ENCODE measurements around the gene ESRP2. TPM values are rescaled to one million over a fixed set of nuclear protein-coding genes. Genes with fewer than 3 reads are reported as not detected.

Gene ESRP2
- total RNA-seq, 1 experiment from 2014 or later = 0.19 TPM

DNA sequence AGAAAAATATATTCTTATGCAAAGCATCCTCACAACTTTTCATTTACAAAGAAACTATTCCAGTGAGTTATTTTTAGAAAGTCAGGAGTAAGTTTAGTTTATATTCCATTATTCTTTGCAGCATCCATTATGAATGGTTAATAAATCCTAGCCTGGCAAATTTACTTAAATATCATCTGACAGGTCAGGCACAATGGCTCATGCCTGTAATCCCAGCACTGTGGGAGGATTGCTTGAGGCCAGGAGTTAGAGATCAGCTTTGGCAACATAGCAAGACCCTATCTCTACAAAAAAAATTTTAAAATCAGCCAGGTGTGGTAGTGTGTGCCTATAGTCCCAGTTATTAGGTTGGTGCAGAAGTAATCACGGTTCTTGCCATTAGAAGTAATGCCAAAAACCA, 12.9 kb downstream of the ESRP2 start:
- CTCF ChIA-PET = no interaction called here
- Histone ChIP-seq H3K4me3 (ENCODE audit: low read depth, low read length, poor library complexity, severe bottlenecking) (no peak overlapping the region), H3K27ac (ENCODE audit: low read depth, low read length, poor library complexity, severe bottlenecking) (no peak overlapping the region), H3K9me3 (ENCODE audit: low read depth, low read length, poor library complexity, severe bottlenecking) (no peaks in the 10 kb centered on the region), H3K36me3 (ENCODE audit: insufficient read depth, low read length, poor library complexity, severe bottlenecking) (no peaks in the 10 kb centered on the region), H3K27me3 (replicated peaks; ENCODE audit: insufficient read depth, low read depth, low read length, poor library complexity) (no peaks in the 10 kb centered on the region), H3K4me1 (ENCODE audit: insufficient read depth, low read length, poor library complexity, severe bottlenecking) (no peaks in the 10 kb centered on the region)
- no TSS peak for BruUV-seq (replicated peaks)
- DNase-seq (ENCODE audit: low spot score) = no peak
- intact Hi-C loops (cut with micrococcal nuclease; ENCODE audit: unreplicated experiment) = no loop called here
- TF ChIP-seq, protein P1, sequence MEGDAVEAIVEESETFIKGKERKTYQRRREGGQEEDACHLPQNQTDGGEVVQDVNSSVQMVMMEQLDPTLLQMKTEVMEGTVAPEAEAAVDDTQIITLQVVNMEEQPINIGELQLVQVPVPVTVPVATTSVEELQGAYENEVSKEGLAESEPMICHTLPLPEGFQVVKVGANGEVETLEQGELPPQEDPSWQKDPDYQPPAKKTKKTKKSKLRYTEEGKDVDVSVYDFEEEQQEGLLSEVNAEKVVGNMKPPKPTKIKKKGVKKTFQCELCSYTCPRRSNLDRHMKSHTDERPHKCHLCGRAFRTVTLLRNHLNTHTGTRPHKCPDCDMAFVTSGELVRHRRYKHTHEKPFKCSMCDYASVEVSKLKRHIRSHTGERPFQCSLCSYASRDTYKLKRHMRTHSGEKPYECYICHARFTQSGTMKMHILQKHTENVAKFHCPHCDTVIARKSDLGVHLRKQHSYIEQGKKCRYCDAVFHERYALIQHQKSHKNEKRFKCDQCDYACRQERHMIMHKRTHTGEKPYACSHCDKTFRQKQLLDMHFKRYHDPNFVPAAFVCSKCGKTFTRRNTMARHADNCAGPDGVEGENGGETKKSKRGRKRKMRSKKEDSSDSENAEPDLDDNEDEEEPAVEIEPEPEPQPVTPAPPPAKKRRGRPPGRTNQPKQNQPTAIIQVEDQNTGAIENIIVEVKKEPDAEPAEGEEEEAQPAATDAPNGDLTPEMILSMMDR (conservative IDR thresholded peaks at IDR 0.05; ENCODE audit: low read depth, low read length) = no peak
- no peak for TF ChIP-seq EZH2 (IDR thresholded peaks at IDR 0.05; ENCODE audit: borderline replicate concordance, low read depth, low read length, poor library complexity, severe bottlenecking)
- POLR2A ChIA-PET (ENCODE audit: low non-redundant PET) = no interaction called here

DNA sequence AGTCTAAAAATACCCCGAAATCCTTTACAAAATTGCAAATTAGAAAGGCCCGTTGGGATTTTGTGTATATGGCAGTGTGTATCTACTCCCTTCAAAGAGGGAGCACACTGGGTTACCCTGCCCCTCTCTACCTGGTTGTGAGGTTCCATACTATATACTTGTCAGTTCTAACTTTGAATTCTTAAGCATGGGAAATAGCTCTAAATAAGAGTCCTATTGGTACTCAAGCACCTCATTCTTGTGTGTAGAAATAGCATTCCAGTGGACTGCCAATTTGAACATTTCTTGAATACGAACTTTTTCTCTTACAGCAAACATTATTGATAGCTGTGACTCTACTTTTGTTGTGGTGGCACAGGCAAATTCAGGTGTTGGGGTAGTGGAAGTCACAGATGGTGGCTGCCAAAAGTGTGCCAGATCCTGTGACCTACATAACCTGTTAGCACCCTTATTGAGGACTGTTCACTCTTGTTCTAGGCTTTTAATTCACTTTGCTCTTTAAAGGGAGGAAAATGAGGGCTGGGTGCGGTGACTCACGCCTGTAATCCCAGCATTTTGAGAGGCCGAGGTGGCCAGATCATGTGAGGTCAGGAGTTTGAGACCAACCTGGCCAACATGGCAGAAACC, 16.1 kb downstream of the ESRP2 start:
- no peak for DNase-seq (ENCODE audit: low spot score)
- Histone ChIP-seq H3K27me3 (replicated peaks; ENCODE audit: insufficient read depth, low read depth, low read length, poor library complexity) (no peaks in the 10 kb centered on the region), H3K27ac (ENCODE audit: low read depth, low read length, poor library complexity, severe bottlenecking) (no peak overlapping the region), H3K9me3 (ENCODE audit: low read depth, low read length, poor library complexity, severe bottlenecking) (no peaks in the 10 kb centered on the region), H3K4me1 (ENCODE audit: insufficient read depth, low read length, poor library complexity, severe bottlenecking) (no peaks in the 10 kb centered on the region), H3K36me3 (ENCODE audit: insufficient read depth, low read length, poor library complexity, severe bottlenecking) (no peaks in the 10 kb centered on the region), H3K4me3 (ENCODE audit: low read depth, low read length, poor library complexity, severe bottlenecking) (no peak overlapping the region)
- no peak for TF ChIP-seq EZH2 (IDR thresholded peaks at IDR 0.05; ENCODE audit: borderline replicate concordance, low read depth, low read length, poor library complexity, severe bottlenecking)
- TF ChIP-seq, protein P1 (conservative IDR thresholded peaks at IDR 0.05; ENCODE audit: low read depth, low read length) = no peak
- BruUV-seq (replicated peaks) = no TSS peak
- CTCF ChIA-PET = no interaction called here
- intact Hi-C loops (cut with micrococcal nuclease; ENCODE audit: unreplicated experiment) = no loop called here
- POLR2A ChIA-PET (ENCODE audit: low non-redundant PET) = no interaction called here

DNA sequence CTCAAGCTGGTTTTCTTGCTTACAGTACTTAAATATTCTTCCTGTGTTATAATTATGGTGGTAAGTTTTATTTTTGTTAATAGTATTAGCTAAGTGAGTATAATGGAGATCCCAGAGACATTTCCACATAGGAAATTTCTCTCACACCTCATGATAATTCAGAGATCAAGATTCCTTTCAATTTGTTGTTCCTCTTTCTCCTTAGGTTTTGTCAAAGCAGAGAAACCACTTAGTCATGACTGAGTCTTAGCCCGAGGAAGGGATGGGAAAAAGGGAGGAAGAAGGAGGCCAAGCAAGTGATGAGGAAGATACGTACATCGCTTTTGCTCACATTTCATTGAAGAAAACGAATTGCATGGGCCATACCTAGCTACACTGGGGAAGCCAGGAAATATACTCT, 18.4 kb downstream of the ESRP2 start:
- H3K4me1 ChIP-seq (ENCODE audit: insufficient read depth, low read length, poor library complexity, severe bottlenecking) = no peaks in the 10 kb centered on the region
- no peak overlapping the region for H3K27ac ChIP-seq (ENCODE audit: low read depth, low read length, poor library complexity, severe bottlenecking)
- TF ChIP-seq EZH2 (IDR thresholded peaks at IDR 0.05; ENCODE audit: borderline replicate concordance, low read depth, low read length, poor library complexity, severe bottlenecking) = no peak
- TF ChIP-seq, protein P1 (conservative IDR thresholded peaks at IDR 0.05; ENCODE audit: low read depth, low read length) = no peak
- no peak for DNase-seq (ENCODE audit: low spot score)
- POLR2A ChIA-PET (ENCODE audit: low non-redundant PET) = no interaction called here
- H3K36me3 ChIP-seq (ENCODE audit: insufficient read depth, low read length, poor library complexity, severe bottlenecking) = no peaks in the 10 kb centered on the region
- H3K27me3 ChIP-seq (replicated peaks; ENCODE audit: insufficient read depth, low read depth, low read length, poor library complexity) = no peaks in the 10 kb centered on the region
- CTCF ChIA-PET = no interaction called here
- BruUV-seq (replicated peaks) = no TSS peak
- intact Hi-C loops (cut with micrococcal nuclease; ENCODE audit: unreplicated experiment) = no loop called here
- no peak overlapping the region for H3K4me3 ChIP-seq (ENCODE audit: low read depth, low read length, poor library complexity, severe bottlenecking)
- no peaks in the 10 kb centered on the region for H3K9me3 ChIP-seq (ENCODE audit: low read depth, low read length, poor library complexity, severe bottlenecking)

All from A673 (cell line).